Kidney (tissue), 14 donors: ENCODE measurements around the gene CRTC1. TPM values are rescaled to one million over a fixed set of nuclear protein-coding genes. Genes with fewer than 3 reads are reported as not detected.

Experiments used
- DNase-seq, 5 donors: peaks; one replicate each; pipeline ENCODE4 v3.0.0-alpha.2; 2013 to 2020
- FAIRE-seq: peaks from 2 replicates; lab custom pipeline; 2012; peaks lifted over from hg19 to GRCh38; lab: Jason Lieb, UNC
- H3K27ac ChIP-seq, 2 donors: one replicate each; pipeline ENCODE4 v1.7.0; 2013; ENCODE audit warnings: low read depth in 2 of 2, low read length in 2 of 2, inconsistent platforms in 1 of 2
- H3K27me3 ChIP-seq: one replicate; pipeline ENCODE4 v1.7.1; 2013; ENCODE audit warnings: low read length, inconsistent platforms; ENCODE audit not compliant: control insufficient read depth, insufficient read depth
- H3K36me3 ChIP-seq, 3 donors: one replicate each; pipeline versions ENCODE4 v1.7.0 to v1.7.1; 2013; ENCODE audit warnings: low read length in 3 of 3, control low read depth in 1 of 3, inconsistent platforms in 1 of 3; ENCODE audit not compliant: insufficient read depth in 3 of 3, control insufficient read depth in 2 of 3
- H3K4me1 ChIP-seq, 3 donors: one replicate each; pipeline versions ENCODE4 v1.7.0 to v1.7.1; 2013; ENCODE audit warnings: low read length in 3 of 3, inconsistent platforms in 1 of 3, low read depth in 1 of 3; ENCODE audit not compliant: control insufficient read depth in 2 of 3, insufficient read depth in 2 of 3
- H3K4me3 ChIP-seq, 3 donors: one replicate each; pipeline versions ENCODE4 v1.7.0 to v1.8.1; 2013; ENCODE audit warnings: low read length in 3 of 3, control low read depth in 1 of 3, inconsistent platforms in 1 of 3
- H3K9ac ChIP-seq, 3 donors: one replicate each; pipeline versions ENCODE4 v1.7.0 to v1.7.1; 2013; ENCODE audit warnings: low read length in 3 of 3, control low read depth in 1 of 3, inconsistent platforms in 1 of 3
- H3K9me3 ChIP-seq, 3 donors: one replicate each; pipeline versions ENCODE4 v1.7.0 to v1.7.1; 2013; ENCODE audit warnings: low read length in 3 of 3, control low read depth in 1 of 3, inconsistent platforms in 1 of 3; ENCODE audit not compliant: control insufficient read depth in 2 of 3, insufficient read depth in 1 of 3
- CTCF ChIP-seq: IDR thresholded peaks from 3 replicates; pipeline ENCODE4 v1.5.1; 2012; ENCODE audit warnings: mild to moderate bottlenecking, moderate library complexity, borderline replicate concordance; ENCODE audit not compliant: insufficient read depth; ENCODE audit errors: extremely low read depth
- intact Hi-C: fragments of 100-400 bp; cut with DNase I; formaldehyde crosslinking; loops from one replicate; pipeline ENCODE4 v1.11.1; 2022
- polyA plus RNA-seq: library from polyadenylated mRNA; stranded (reverse); fragments of 350-450 nt; fragmentation: Illumina TruSeq; extraction: RNeasy Lipid Tissue Mini Kit (QIAGEN cat#74804); gene quantifications from one replicate; pipeline ENCODE4 v1.2.3, GENCODE V29; 2014; ENCODE audit warnings: low read depth, low replicate concordance; ENCODE audit not compliant: insufficient read depth
- total RNA-seq: library from RNA; stranded (reverse); fragmentation: NEBNext Ultra II Directional; extraction: Animal tissue kit (Norgen Biotek cat#: 25700); gene quantifications from one replicate; pipeline ENCODE4 v1.2.1, GENCODE V29; 2021
- donor health status: control.
- donor health status: control.
- donor health status: control.
- donor health status: control.
- donor health status: control.
- donor health status: DM: yes; HTN: yes; CAD: no.
- donor health status: Normal renal cell carcinoma (clear cell type).

The CRTC1 gene
- total and polyA plus RNA-seq, 2 donors from 2014 or later = 10.9 to 26.8 TPM

- Histone ChIP-seq H3K9me3 (no peaks in the 10 kb centered on the region), H3K4me1 (peaks cover 0 to 16% (median 0%) of the 10 kb centered on the region in 3 donors), H3K9ac (no peak overlapping the region), H3K36me3 (no peaks in the 10 kb centered on the region), H3K27ac (no peak overlapping the region), H3K27me3 (no peaks in the 10 kb centered on the region), H3K4me3 (no peak overlapping the region)
- DNase-seq (no peak), FAIRE-seq (no peak)
- TF ChIP-seq CTCF = no peak
- intact Hi-C loops = no loop called here
These were observed 4.4 kb downstream of the CRTC1 start for GRCh38 chr19:18687740-18688465.

GRCh38 chr19:18696023-18696422 lies 12.5 kb downstream of the CRTC1 start:
- Histone ChIP-seq H3K36me3 (peaks cover 0 to 3% (median 0%) of the 10 kb centered on the region in 3 donors), H3K27me3 (no peaks in the 10 kb centered on the region), H3K4me1 (peaks cover 0 to 27% (median 3%) of the 10 kb centered on the region in 3 donors), H3K4me3 (no peak overlapping the region), H3K27ac (no peak overlapping the region), H3K9me3 (no peaks in the 10 kb centered on the region), H3K9ac (no peak overlapping the region)
- no peak for DNase-seq
- intact Hi-C loops = no loop called here
- no peak for FAIRE-seq
- no peak for TF ChIP-seq CTCF

GRCh38 chr19:18697680-18698079 lies 14.2 kb downstream of the CRTC1 start:
- DNase-seq = peak in 1 of 5 donors; percentile 84
- Histone ChIP-seq H3K9me3 (no peaks in the 10 kb centered on the region), H3K4me3 (no peak overlapping the region), H3K27me3 (no peaks in the 10 kb centered on the region), H3K27ac (no peak overlapping the region), H3K9ac (no peak overlapping the region), H3K36me3 (peaks cover 0 to 3% (median 0%) of the 10 kb centered on the region in 3 donors), H3K4me1 (peaks cover 0 to 31% (median 3%) of the 10 kb centered on the region in 3 donors)
- intact Hi-C loops = no loop called here
- FAIRE-seq = no peak
- no peak for TF ChIP-seq CTCF
